ENCODE measurements around the gene NMNAT1.

DNA sequence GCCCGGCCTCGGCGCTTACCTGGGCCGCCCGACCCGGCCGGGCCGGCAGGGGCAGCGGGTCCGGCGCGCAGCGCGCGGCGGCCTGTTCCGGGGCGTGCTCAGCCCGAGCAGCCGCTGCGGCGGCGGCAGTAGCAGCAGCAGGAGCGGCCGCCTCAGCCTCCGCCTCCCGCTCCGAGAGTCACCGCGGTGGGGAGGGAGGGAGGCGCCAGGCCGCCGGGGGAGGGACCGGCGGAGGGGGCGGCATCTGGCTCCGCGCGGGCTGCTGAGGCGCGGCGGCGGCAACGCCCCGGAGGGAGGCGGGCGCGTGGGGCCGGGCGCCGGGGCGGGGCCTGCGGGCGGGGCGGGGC, 33.2 kb upstream of the NMNAT1 start, which contains the start of gene CTNNBIP1:
- TF ChIP-seq, protein P1, sequence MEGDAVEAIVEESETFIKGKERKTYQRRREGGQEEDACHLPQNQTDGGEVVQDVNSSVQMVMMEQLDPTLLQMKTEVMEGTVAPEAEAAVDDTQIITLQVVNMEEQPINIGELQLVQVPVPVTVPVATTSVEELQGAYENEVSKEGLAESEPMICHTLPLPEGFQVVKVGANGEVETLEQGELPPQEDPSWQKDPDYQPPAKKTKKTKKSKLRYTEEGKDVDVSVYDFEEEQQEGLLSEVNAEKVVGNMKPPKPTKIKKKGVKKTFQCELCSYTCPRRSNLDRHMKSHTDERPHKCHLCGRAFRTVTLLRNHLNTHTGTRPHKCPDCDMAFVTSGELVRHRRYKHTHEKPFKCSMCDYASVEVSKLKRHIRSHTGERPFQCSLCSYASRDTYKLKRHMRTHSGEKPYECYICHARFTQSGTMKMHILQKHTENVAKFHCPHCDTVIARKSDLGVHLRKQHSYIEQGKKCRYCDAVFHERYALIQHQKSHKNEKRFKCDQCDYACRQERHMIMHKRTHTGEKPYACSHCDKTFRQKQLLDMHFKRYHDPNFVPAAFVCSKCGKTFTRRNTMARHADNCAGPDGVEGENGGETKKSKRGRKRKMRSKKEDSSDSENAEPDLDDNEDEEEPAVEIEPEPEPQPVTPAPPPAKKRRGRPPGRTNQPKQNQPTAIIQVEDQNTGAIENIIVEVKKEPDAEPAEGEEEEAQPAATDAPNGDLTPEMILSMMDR (IDR thresholded peaks at IDR 0.05): no peak
- TF ChIP-seq POLR2A (IDR thresholded peaks at IDR 0.05): no peak
- no peak for TF ChIP-seq POLR2AphosphoS5 (IDR thresholded peaks at IDR 0.05)
